Smooth muscle cell (in vitro differentiated cells): ENCODE measurements around the gene CCDC33. TPM values are rescaled to one million over a fixed set of nuclear protein-coding genes. Genes with fewer than 3 reads are reported as not detected.

Source experiments
- DNase-seq: peaks from one replicate; lab custom pipeline; 2025; ENCODE audit not compliant: unreplicated experiment; lab: John Stamatoyannopoulos, UW
- H2AFZ ChIP-seq: fragments of 200-600 bp; sonication (generic); 2 replicates; pipeline ENCODE4 v1.6.0; 2016; ENCODE audit warnings: antibody characterized with exemption, low read depth, mild to moderate bottlenecking
- H3F3A ChIP-seq: fragments of 200-600 bp; sonication (generic); 2 replicates; pipeline ENCODE4 v1.6.0; 2017; ENCODE audit warnings: antibody characterized with exemption, low read depth
- H3K27ac ChIP-seq: fragments of 200-600 bp; sonication (generic); 2 replicates; pipeline ENCODE4 v1.5.1; 2016; ENCODE audit warnings: low read depth, mild to moderate bottlenecking
- H3K27me3 ChIP-seq: fragments of 200-600 bp; sonication (generic); 2 replicates; pipeline ENCODE4 v1.6.1; 2016; ENCODE audit warnings: low read depth, mild to moderate bottlenecking
- H3K36me3 ChIP-seq: fragments of 200-600 bp; sonication (generic); 2 replicates; pipeline ENCODE4 v1.5.1; 2016; ENCODE audit warnings: low read depth
- H3K4me1 ChIP-seq: fragments of 200-600 bp; sonication (generic); 2 replicates; pipeline ENCODE4 v1.5.1; 2016; ENCODE audit warnings: low read depth
- H3K4me2 ChIP-seq: fragments of 200-600 bp; sonication (generic); 2 replicates; pipeline ENCODE4 v1.6.0; 2016; ENCODE audit warnings: mild to moderate bottlenecking
- H3K4me3 ChIP-seq: fragments of 200-600 bp; sonication (generic); 2 replicates; pipeline ENCODE4 v1.5.1; 2016; ENCODE audit warnings: mild to moderate bottlenecking
- H3K79me2 ChIP-seq: fragments of 200-600 bp; sonication (generic); 2 replicates; pipeline ENCODE4 v1.6.0; 2016; ENCODE audit warnings: low read depth, mild to moderate bottlenecking
- H3K9ac ChIP-seq: fragments of 200-600 bp; sonication (generic); 2 replicates; pipeline ENCODE4 v1.6.0; 2016; ENCODE audit warnings: low read depth
- H3K9me3 ChIP-seq: fragments of 200-600 bp; sonication (generic); replicated peaks from 2 replicates; pipeline ENCODE4 v1.5.1; 2016; ENCODE audit warnings: low read depth
- H4K20me1 ChIP-seq: fragments of 200-600 bp; sonication (generic); 2 replicates; pipeline ENCODE4 v1.6.0; 2016; ENCODE audit warnings: low read depth
- CTCF ChIP-seq: fragments of 200-600 bp; sonication (generic); IDR thresholded peaks from 2 replicates; pipeline ENCODE4 v1.5.1; 2017; ENCODE audit warnings: borderline replicate concordance, mild to moderate bottlenecking, antibody characterized with exemption; ENCODE audit not compliant: insufficient read depth, poor library complexity, severe bottlenecking
- WGBS: methylation state at CpG from one replicate; pipeline ENCODE4 v1.1.7; 2016; ENCODE audit warnings: low lambda C conversion rate; 5-methylcytosine and 5-hydroxymethylcytosine counted together
- polyA plus RNA-seq: library from polyadenylated mRNA; unstranded; fragments of >200 nt; fragmentation: Nextera tagmentation; extraction: Ambion mirVana; gene quantifications from 2 replicates; pipeline ENCODE4 v1.2.1, GENCODE V29; 2016
- total RNA-seq: library from RNA; depleted of rRNA; stranded (reverse); fragments of >200 nt; gene quantifications from 2 replicates; pipeline ENCODE4 v1.2.3, GENCODE V29; 2014

CCDC33 gene
- total and polyA plus RNA-seq, 2 experiments from 2014 or later = 3.8 to 5.8 TPM

DNA sequence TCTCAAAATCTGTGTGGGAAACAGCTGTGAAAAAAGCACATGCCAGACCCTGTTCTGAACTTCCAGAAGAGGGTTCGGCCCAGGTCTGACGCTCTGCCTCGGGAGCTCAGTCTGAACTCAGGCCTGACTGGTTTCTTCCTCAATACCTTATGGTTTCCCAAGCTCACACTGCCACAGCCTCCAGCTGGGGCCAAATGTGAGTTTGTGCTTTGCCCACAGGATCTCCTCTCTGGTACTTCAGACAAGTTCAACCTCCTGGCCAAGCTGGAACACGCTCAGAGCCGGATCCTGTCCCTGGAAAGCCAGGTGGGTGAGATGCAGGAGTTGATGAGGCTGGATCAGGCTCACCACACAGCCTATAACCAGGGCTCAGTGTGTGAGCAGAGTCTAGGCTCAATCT, 97.5 kb downstream of the CCDC33 start:
- Histone ChIP-seq H3K4me1 (no peaks in the 10 kb centered on the region), H4K20me1 (no peaks in the 10 kb centered on the region), H3F3A (no peaks in the 10 kb centered on the region), H3K79me2 (no peaks in the 10 kb centered on the region), H3K9ac (no peak overlapping the region), H3K27ac (no peak overlapping the region), H3K9me3 (no peaks in the 10 kb centered on the region), H3K4me2 (no peak overlapping the region), H3K27me3 (no peaks in the 10 kb centered on the region), H3K4me3 (no peak overlapping the region), H3K36me3 (no peaks in the 10 kb centered on the region), H2AFZ (no peak overlapping the region)
- WGBS = 95% methylated on average over 5 of the region's 5 CpGs
- DNase-seq = no peak
- TF ChIP-seq CTCF = no peak

DNA sequence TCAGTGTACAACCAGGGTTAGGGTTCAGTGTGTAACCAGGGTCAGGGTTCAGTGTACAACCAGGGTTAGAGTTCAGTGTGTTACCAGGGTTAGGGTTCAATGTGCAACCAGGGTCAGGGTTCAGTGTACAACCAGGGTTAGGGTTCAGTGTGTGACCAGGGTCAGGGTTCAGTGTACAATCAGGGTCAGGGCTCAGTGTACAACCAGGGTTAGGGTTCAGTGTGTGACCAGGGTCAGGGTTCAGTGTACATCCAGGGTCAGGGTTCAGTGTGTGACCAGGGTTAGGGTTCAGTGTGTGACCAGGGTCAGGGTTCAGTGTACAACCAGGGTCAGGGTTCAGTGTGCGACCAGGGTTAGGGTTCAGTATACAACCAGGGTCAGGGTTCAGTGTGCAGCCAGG, 98.0 kb downstream of the CCDC33 start:
- Histone ChIP-seq H3F3A (no peaks in the 10 kb centered on the region), H3K36me3 (no peaks in the 10 kb centered on the region), H2AFZ (no peak overlapping the region), H3K27ac (no peak overlapping the region), H4K20me1 (no peaks in the 10 kb centered on the region), H3K4me3 (no peak overlapping the region), H3K4me1 (no peaks in the 10 kb centered on the region), H3K9ac (no peak overlapping the region), H3K9me3 (no peaks in the 10 kb centered on the region), H3K27me3 (no peaks in the 10 kb centered on the region), H3K4me2 (no peak overlapping the region), H3K79me2 (no peaks in the 10 kb centered on the region)
- WGBS = 100% methylated on average over 1 of the region's 1 CpG
- DNase-seq = no peak
- no peak for TF ChIP-seq CTCF

- Histone ChIP-seq H3K4me2 (no peak overlapping the region), H3K4me3 (no peak overlapping the region), H3K9me3 (no peaks in the 10 kb centered on the region), H3K27me3 (no peaks in the 10 kb centered on the region), H4K20me1 (no peaks in the 10 kb centered on the region), H3K79me2 (no peaks in the 10 kb centered on the region), H3K9ac (no peak overlapping the region), H3K27ac (no peak overlapping the region), H3K4me1 (no peaks in the 10 kb centered on the region), H3K36me3 (no peaks in the 10 kb centered on the region), H2AFZ (no peak overlapping the region), H3F3A (no peaks in the 10 kb centered on the region)
- TF ChIP-seq CTCF = no peak
- DNase-seq = no peak
- WGBS = 98% methylated on average over 8 of the region's 8 CpGs
Observed at GRCh38 chr15:74335396-74335795, 99.3 kb downstream of the CCDC33 start.

GRCh38 chr15:74336061-74337005, 100.2 kb downstream of the CCDC33 start:
- TF ChIP-seq CTCF = no peak
- Histone ChIP-seq H3K4me2 (no peak overlapping the region), H3K36me3 (no peaks in the 10 kb centered on the region), H4K20me1 (no peaks in the 10 kb centered on the region), H3K79me2 (no peaks in the 10 kb centered on the region), H3K4me1 (no peaks in the 10 kb centered on the region), H3K27ac (no peak overlapping the region), H3K27me3 (no peaks in the 10 kb centered on the region), H3K4me3 (no peak overlapping the region), H3K9me3 (no peaks in the 10 kb centered on the region), H3F3A (no peaks in the 10 kb centered on the region), H3K9ac (no peak overlapping the region), H2AFZ (no peak overlapping the region)
- no peak for DNase-seq
- WGBS = 90% methylated on average over 9 of the region's 9 CpGs
